HFFc6 (cell line): Measurements from ENCODE around the gene LTBP3. TPM values are rescaled to one million over a fixed set of nuclear protein-coding genes. Genes with fewer than 3 reads are reported as not detected.

ENCODE experiments used
- DNase-seq: peaks from one replicate; pipeline ENCODE4 v3.0.0-alpha.2; 2018
- H3K27ac Mint-ChIP-seq: 2 replicates; pipeline ENCODE4 v1.8.0; 2020; ENCODE audit warnings: mild to moderate bottlenecking, mixed read lengths
- H3K27me3 Mint-ChIP-seq: 2 replicates; pipeline ENCODE4 v1.8.0; 2021; ENCODE audit warnings: mild to moderate bottlenecking, moderate library complexity, mixed read lengths; ENCODE audit not compliant: insufficient read depth
- H3K36me3 Mint-ChIP-seq: 2 replicates; pipeline ENCODE4 v1.8.0; 2021; ENCODE audit warnings: low read depth, mixed read lengths
- H3K4me1 Mint-ChIP-seq: 2 replicates; pipeline ENCODE4 v1.8.0; 2020; ENCODE audit warnings: low read depth, mixed read lengths
- H3K4me3 Mint-ChIP-seq: 2 replicates; pipeline ENCODE4 v1.8.0; 2020; ENCODE audit warnings: mild to moderate bottlenecking, moderate library complexity, mixed read lengths
- H3K9me3 Mint-ChIP-seq: 2 replicates; pipeline ENCODE4 v1.8.0; 2020; ENCODE audit warnings: mild to moderate bottlenecking, mixed read lengths
- CTCF ChIP-seq: fragments of 200-600 bp; sonication (generic); IDR thresholded peaks from 2 replicates; pipeline ENCODE4 v1.5.0; 2021; ENCODE audit warnings: antibody characterized with exemption, mild to moderate bottlenecking
- total RNA-seq, 6 experiments: library from RNA; stranded (reverse); fragmentation: NEBNext Ultra II Directional; extraction: Animal tissue kit (Norgen Biotek cat#: 25700); gene quantifications; 2 replicates in 1 of 6; 3 replicates in 5 of 6; pipeline ENCODE4 v1.2.3, GENCODE V29; 2021

Gene LTBP3
- total RNA-seq, 6 experiments from 2014 or later = 64.0 to 78.1 (median 66.0) TPM

GRCh38 chr11:65576232-65576866, 18.2 kb upstream of the LTBP3 start:
- Mint-ChIP-seq H3K27ac (peak overlapping the region; percentile 81), H3K4me1 (peaks cover 59% of the 10 kb centered on the region), H3K36me3 (peaks cover 10% of the 10 kb centered on the region), H3K4me3 (peak overlapping the region; percentile 89), H3K9me3 (no peaks in the 10 kb centered on the region), H3K27me3 (peaks cover 13% of the 10 kb centered on the region)
- no peak for TF ChIP-seq CTCF
- DNase-seq = no peak

DNA sequence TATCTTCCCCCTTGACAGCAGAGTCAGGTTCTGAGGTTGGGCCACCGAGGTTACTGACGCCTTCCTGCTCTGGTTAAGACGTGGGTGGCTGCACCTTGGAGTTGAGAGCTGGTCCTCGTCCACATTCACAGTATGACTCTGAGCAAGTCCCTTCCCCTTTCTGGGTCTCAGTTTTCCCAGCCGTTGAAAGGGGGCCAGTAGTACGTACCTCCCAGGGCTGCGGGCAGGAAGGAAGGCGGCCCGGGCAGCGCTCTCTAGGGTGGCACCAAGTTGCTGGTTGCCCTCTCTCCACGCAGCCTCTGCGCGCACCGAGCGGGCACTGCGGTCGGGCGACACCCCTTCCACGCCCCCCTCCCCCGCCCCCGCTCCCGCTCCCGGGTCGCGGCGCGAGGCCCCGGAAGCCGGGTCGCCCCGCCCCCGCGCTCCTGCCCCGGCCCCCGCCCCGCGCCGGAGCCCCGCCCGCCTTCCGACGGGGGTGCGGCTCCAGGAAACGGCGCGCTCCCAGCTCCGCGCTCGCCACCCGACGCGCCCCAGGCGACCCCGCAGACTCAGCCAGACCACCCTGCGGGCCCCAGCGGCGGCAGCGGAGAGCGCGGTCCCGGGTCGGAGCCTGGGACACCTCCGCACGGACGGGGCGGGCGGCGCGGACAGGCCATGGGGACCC, 17.5 kb upstream of the LTBP3 start, which contains the start of gene EHBP1L1:
TSS of gene EHBP1L1 (plus strand) at position 486 of the 664 bp plus-strand sequence. CDS start 250 bp downstream, outside the sequence.
- no peak for TF ChIP-seq CTCF
- H3K9me3 Mint-ChIP-seq = no peaks in the 10 kb centered on the region
- H3K27me3 Mint-ChIP-seq = peaks cover 13% of the 10 kb centered on the region
- H3K27ac Mint-ChIP-seq = peak within 1 kb of the TSS; percentile 81
- DNase-seq = no peak
- H3K4me1 Mint-ChIP-seq = peaks cover 65% of the 10 kb centered on the region
- H3K4me3 Mint-ChIP-seq = peak within 1 kb of the TSS; percentile 89
- H3K36me3 Mint-ChIP-seq = peaks cover 10% of the 10 kb centered on the region

DNA sequence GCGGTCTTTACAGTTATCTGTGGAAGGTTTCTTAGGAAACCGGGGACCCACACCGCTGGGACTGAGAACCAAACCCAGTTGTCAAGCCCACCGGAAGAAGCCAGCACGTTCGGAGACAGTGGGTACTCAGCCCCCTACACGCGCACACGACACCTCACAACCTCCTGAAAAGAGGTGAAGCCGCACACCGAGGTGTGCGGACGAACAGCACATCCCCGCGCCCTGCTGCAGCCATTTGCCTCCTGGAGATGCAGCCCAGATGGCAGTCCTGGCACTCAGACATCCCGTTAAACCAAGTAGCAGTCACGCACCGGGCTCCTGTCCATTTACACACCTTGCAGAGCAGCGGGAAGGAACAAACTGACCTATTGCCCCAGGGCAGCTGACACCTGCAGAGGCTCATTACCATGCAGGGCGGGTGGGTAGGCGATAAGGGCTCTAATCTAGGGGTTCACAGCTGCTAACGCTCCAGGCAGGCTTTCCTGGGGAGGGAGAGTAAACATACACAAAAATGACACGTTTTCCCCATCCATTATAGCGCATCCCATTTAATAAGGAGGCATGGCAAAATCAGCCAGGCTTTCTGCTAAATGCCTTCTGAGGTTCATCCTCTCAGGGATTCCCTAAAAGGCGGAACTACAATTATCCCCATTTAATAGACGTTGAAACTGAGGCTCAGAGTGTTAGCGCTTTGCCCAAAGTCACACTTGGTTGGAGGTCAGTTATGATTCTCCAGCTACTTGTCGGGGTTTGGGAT, 16.8 kb upstream of the LTBP3 start:
- Mint-ChIP-seq H3K36me3 (peaks cover 12% of the 10 kb centered on the region), H3K27me3 (peaks cover 17% of the 10 kb centered on the region), H3K9me3 (no peaks in the 10 kb centered on the region), H3K4me1 (peaks cover 65% of the 10 kb centered on the region), H3K4me3 (peak overlapping the region; percentile 82), H3K27ac (peak overlapping the region; percentile 74)
- DNase-seq = no peak
- no peak for TF ChIP-seq CTCF

- DNase-seq = peak; percentile 95
- peak; percentile 100 for TF ChIP-seq CTCF
- Mint-ChIP-seq H3K27ac (peak overlapping the region; percentile 78), H3K4me1 (peaks cover 68% of the 10 kb centered on the region), H3K27me3 (peaks cover 17% of the 10 kb centered on the region), H3K9me3 (no peaks in the 10 kb centered on the region), H3K4me3 (peak overlapping the region; percentile 86), H3K36me3 (peaks cover 9% of the 10 kb centered on the region; the same call in 1 of the 2 replicates)
Observed at GRCh38 chr11:65574109-65574810, 16.1 kb upstream of the LTBP3 start.

DNA sequence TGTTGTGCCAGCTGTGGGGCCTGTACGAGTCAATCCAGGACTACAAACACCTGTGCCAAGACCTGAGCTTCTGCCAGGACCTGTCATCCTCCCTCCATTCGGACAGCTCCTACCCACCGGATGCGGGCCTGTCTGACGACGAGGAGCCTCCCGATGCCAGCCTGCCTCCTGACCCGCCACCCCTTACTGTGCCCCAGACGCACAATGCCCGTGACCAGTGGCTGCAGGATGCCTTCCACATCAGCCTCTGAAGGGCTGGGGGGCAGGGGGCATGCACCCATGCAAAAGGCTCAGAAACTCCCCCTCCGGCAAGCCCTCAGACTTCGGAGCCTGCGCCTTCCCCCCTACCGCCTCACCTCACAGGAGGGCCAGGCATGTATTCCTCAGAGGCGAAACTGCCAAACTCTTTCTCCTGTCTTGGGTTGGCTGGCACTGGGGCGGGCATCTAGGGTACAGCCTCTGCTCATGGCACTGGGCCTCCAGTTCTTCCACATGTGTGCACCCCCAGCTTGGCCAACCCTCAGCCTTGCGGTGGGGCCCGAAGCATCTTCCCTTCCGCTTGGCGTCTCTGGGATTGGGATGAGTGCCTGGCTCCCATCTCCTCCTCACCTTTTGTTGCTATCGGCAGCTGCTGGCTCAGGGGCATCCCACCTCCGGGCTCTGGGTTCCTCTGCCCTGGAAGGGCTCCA, 15.4 kb upstream of the LTBP3 start:
- Mint-ChIP-seq H3K9me3 (no peaks in the 10 kb centered on the region), H3K27ac (peak overlapping the region; percentile 78), H3K27me3 (peaks cover 17% of the 10 kb centered on the region), H3K36me3 (peaks cover 14% of the 10 kb centered on the region), H3K4me3 (peak overlapping the region; percentile 86), H3K4me1 (peaks cover 72% of the 10 kb centered on the region)
- 0 out of 2 replicates have a peak, but pooled peaks have one; percentile 26 for TF ChIP-seq CTCF
- no peak for DNase-seq
